Smooth muscle cell (in vitro differentiated cells): ENCODE measurements around the gene ZNF407. TPM values are rescaled to one million over a fixed set of nuclear protein-coding genes. Genes with fewer than 3 reads are reported as not detected.

Experiments
- DNase-seq: peaks from one replicate; lab custom pipeline; 2025; ENCODE audit not compliant: unreplicated experiment; lab: John Stamatoyannopoulos, UW
- H2AFZ ChIP-seq: fragments of 200-600 bp; sonication (generic); 2 replicates; pipeline ENCODE4 v1.6.0; 2016; ENCODE audit warnings: antibody characterized with exemption, low read depth, mild to moderate bottlenecking
- H3F3A ChIP-seq: fragments of 200-600 bp; sonication (generic); 2 replicates; pipeline ENCODE4 v1.6.0; 2017; ENCODE audit warnings: antibody characterized with exemption, low read depth
- H3K27ac ChIP-seq: fragments of 200-600 bp; sonication (generic); 2 replicates; pipeline ENCODE4 v1.5.1; 2016; ENCODE audit warnings: low read depth, mild to moderate bottlenecking
- H3K27me3 ChIP-seq: fragments of 200-600 bp; sonication (generic); 2 replicates; pipeline ENCODE4 v1.6.1; 2016; ENCODE audit warnings: low read depth, mild to moderate bottlenecking
- H3K36me3 ChIP-seq: fragments of 200-600 bp; sonication (generic); 2 replicates; pipeline ENCODE4 v1.5.1; 2016; ENCODE audit warnings: low read depth
- H3K4me1 ChIP-seq: fragments of 200-600 bp; sonication (generic); 2 replicates; pipeline ENCODE4 v1.5.1; 2016; ENCODE audit warnings: low read depth
- H3K4me2 ChIP-seq: fragments of 200-600 bp; sonication (generic); 2 replicates; pipeline ENCODE4 v1.6.0; 2016; ENCODE audit warnings: mild to moderate bottlenecking
- H3K4me3 ChIP-seq: fragments of 200-600 bp; sonication (generic); 2 replicates; pipeline ENCODE4 v1.5.1; 2016; ENCODE audit warnings: mild to moderate bottlenecking
- H3K79me2 ChIP-seq: fragments of 200-600 bp; sonication (generic); 2 replicates; pipeline ENCODE4 v1.6.0; 2016; ENCODE audit warnings: low read depth, mild to moderate bottlenecking
- H3K9ac ChIP-seq: fragments of 200-600 bp; sonication (generic); 2 replicates; pipeline ENCODE4 v1.6.0; 2016; ENCODE audit warnings: low read depth
- H3K9me3 ChIP-seq: fragments of 200-600 bp; sonication (generic); replicated peaks from 2 replicates; pipeline ENCODE4 v1.5.1; 2016; ENCODE audit warnings: low read depth
- H4K20me1 ChIP-seq: fragments of 200-600 bp; sonication (generic); 2 replicates; pipeline ENCODE4 v1.6.0; 2016; ENCODE audit warnings: low read depth
- WGBS: methylation state at CpG from one replicate; pipeline ENCODE4 v1.1.7; 2016; ENCODE audit warnings: low lambda C conversion rate; 5-methylcytosine and 5-hydroxymethylcytosine counted together
- polyA plus RNA-seq: library from polyadenylated mRNA; unstranded; fragments of >200 nt; fragmentation: Nextera tagmentation; extraction: Ambion mirVana; gene quantifications from 2 replicates; pipeline ENCODE4 v1.2.1, GENCODE V29; 2016
- total RNA-seq: library from RNA; depleted of rRNA; stranded (reverse); fragments of >200 nt; gene quantifications from 2 replicates; pipeline ENCODE4 v1.2.3, GENCODE V29; 2014
- TF ChIP-seq, protein P1 (sequence below): fragments of 200-600 bp; sonication (generic); IDR thresholded peaks from 2 replicates; pipeline ENCODE4 v1.5.1; 2017; ENCODE audit warnings: borderline replicate concordance, mild to moderate bottlenecking, antibody characterized with exemption; ENCODE audit not compliant: insufficient read depth, poor library complexity, severe bottlenecking

ZNF407 gene
- total and polyA plus RNA-seq, 2 experiments from 2014 or later, result 4.5 to 11.5 TPM

- Histone ChIP-seq H3K27ac (no peak overlapping the region), H3K27me3 (no peaks in the 10 kb centered on the region), H3K4me3 (no peak overlapping the region), H3K4me1 (no peaks in the 10 kb centered on the region), H3K36me3 (no peaks in the 10 kb centered on the region), H3F3A (no peaks in the 10 kb centered on the region), H3K9ac (no peak overlapping the region), H3K9me3 (no peaks in the 10 kb centered on the region), H4K20me1 (no peaks in the 10 kb centered on the region), H3K4me2 (no peak overlapping the region), H2AFZ (no peak overlapping the region), H3K79me2 (no peaks in the 10 kb centered on the region)
- 91% methylated on average over 12 of the region's 12 CpGs for WGBS
- DNase-seq, result no peak
- TF ChIP-seq, protein P1, sequence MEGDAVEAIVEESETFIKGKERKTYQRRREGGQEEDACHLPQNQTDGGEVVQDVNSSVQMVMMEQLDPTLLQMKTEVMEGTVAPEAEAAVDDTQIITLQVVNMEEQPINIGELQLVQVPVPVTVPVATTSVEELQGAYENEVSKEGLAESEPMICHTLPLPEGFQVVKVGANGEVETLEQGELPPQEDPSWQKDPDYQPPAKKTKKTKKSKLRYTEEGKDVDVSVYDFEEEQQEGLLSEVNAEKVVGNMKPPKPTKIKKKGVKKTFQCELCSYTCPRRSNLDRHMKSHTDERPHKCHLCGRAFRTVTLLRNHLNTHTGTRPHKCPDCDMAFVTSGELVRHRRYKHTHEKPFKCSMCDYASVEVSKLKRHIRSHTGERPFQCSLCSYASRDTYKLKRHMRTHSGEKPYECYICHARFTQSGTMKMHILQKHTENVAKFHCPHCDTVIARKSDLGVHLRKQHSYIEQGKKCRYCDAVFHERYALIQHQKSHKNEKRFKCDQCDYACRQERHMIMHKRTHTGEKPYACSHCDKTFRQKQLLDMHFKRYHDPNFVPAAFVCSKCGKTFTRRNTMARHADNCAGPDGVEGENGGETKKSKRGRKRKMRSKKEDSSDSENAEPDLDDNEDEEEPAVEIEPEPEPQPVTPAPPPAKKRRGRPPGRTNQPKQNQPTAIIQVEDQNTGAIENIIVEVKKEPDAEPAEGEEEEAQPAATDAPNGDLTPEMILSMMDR, result no peak
Observed at GRCh38 chr18:75047240-75047961, 449.7 kb downstream of the ZNF407 start.

DNA sequence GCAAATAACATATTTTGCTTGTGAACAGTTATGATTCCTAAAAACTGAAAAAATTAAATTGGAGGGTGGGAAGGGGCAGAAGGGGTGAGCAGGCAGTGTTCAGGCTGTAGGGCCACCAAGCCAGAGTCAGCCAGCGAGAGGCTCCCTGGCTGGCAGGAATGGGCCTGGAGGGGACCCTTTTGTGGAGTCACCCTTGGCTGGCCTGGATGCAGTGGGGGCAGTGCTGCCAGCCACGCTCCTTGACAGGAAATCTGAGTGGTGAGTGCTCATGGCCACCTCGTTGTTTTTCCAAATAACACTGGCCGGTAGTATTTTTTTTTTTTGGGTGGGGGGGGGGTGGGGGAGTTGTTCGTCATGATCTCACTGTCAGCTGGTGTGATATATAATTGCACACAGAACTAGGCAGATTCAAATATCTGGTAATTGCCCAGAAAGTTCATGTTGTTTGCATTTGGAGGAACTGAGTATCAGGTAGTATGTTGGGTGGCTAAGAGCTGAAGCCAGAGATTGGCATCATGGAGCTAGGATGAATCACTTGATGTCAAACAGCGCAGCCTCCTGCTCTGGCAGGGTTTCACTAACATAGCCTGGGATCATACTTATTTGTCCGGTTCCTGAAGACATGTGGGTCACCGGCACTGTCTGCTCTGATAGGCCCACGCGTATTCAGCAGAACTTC is 451.2 kb downstream of the ZNF407 start:
- H3K4me1 ChIP-seq, result no peaks in the 10 kb centered on the region
- H3K79me2 ChIP-seq, result no peaks in the 10 kb centered on the region
- H3K9ac ChIP-seq, result no peak overlapping the region
- no peak overlapping the region for H3K27ac ChIP-seq
- no peaks in the 10 kb centered on the region for H3K27me3 ChIP-seq
- DNase-seq, result no peak
- TF ChIP-seq, protein P1, result no peak
- no peak overlapping the region for H3K4me2 ChIP-seq
- H3K36me3 ChIP-seq, result no peaks in the 10 kb centered on the region
- H3K4me3 ChIP-seq, result no peak overlapping the region
- no peaks in the 10 kb centered on the region for H4K20me1 ChIP-seq
- no peaks in the 10 kb centered on the region for H3K9me3 ChIP-seq
- H3F3A ChIP-seq, result no peaks in the 10 kb centered on the region
- H2AFZ ChIP-seq, result no peak overlapping the region
- WGBS, result 95% methylated on average over 10 of the region's 10 CpGs

GRCh38 chr18:75049455-75049789 is 451.8 kb downstream of the ZNF407 start:
- TF ChIP-seq, protein P1, result no peak

More at GRCh38 chr18:75049455-75049789, 451.8 kb downstream of the ZNF407 start:
- H3K9me3 ChIP-seq, result no peaks in the 10 kb centered on the region
- H2AFZ ChIP-seq, result no peak overlapping the region
- no peaks in the 10 kb centered on the region for H3K27me3 ChIP-seq
- no peak overlapping the region for H3K4me3 ChIP-seq
- 94% methylated on average over 4 of the region's 4 CpGs for WGBS
- H3K9ac ChIP-seq, result no peak overlapping the region
- no peaks in the 10 kb centered on the region for H3K36me3 ChIP-seq
- H3K4me1 ChIP-seq, result no peaks in the 10 kb centered on the region
- no peak overlapping the region for H3K4me2 ChIP-seq
- H3F3A ChIP-seq, result no peaks in the 10 kb centered on the region
- DNase-seq, result no peak
- no peaks in the 10 kb centered on the region for H3K79me2 ChIP-seq
- no peaks in the 10 kb centered on the region for H4K20me1 ChIP-seq
- no peak overlapping the region for H3K27ac ChIP-seq
